ENCODE measurements around the gene CDC14A. TPM values are rescaled to one million over a fixed set of nuclear protein-coding genes. Genes with fewer than 3 reads are reported as not detected.

CDC14A gene
- total and polyA plus RNA-seq, 2 of the 8 experiments (the other 6 are each of a cell fraction or from before 2014, with no cell fraction given), result 3.2 to 8.9 TPM

DNA sequence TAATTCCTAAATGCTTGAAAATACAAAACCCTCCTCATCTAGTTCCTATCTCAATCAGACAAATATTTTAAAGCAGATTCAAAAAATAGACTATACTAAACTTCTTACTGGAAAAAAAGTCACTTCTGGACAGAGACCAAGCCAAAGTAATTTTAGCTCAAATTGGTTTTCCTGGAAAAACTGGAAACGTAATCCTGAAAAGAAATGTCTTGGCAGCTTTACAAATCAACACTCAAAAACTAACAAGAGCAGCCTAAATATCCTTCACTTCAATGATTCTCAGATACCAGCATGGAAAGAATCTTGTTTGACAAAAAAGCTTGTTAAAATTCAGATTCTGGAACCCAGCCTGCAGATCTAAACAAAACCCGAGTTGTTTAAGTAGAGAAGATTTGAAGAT, 176.6 kb downstream of the CDC14A start:
- no peaks in the 10 kb centered on the region for H3K36me3 ChIP-seq (ENCODE audit: control insufficient read depth in 2 of 4, insufficient read depth in 4 of 4, low read length in 3 of 4)
- no peak overlapping the region for H3K23ac ChIP-seq (ENCODE audit: insufficient read length)
- H3K4me1 ChIP-seq (replicated peaks in 1 of 4; ENCODE audit: control insufficient read depth in 3 of 4, insufficient read depth in 4 of 4, low read length in 3 of 4), result no peaks in the 10 kb centered on the region
- H2AFZ ChIP-seq (ENCODE audit: low read length), result no peak overlapping the region
- no peak overlapping the region for H3K18ac ChIP-seq (ENCODE audit: extremely low read depth, low read length)
- no peaks in the 10 kb centered on the region for H3K27me3 ChIP-seq (replicated peaks in 1 of 4; ENCODE audit: control insufficient read depth in 3 of 4, extremely low read depth in 1 of 4, insufficient read depth in 3 of 4, low read length in 3 of 4)
- ChIA-PET POLR2A (ENCODE audit: partially characterized antibody) (interaction anchor here (0.7 to 0.9 kb wide), 2 partner anchors 11 to 240 kb away, joined by 3 read pairs; no protein-coding TSS in a partner anchor), CTCF (ENCODE audit: partially characterized antibody) (interaction anchor here (0.8 to 3.2 kb wide), 5 partner anchors 14 to 301 kb away, joined by 3 to 12 read pairs (median 3); no protein-coding TSS in a partner anchor)
- H2BK20ac ChIP-seq (ENCODE audit: low read length), result no peak overlapping the region
- no peaks in the 10 kb centered on the region for H3K79me1 ChIP-seq (ENCODE audit: low read depth, low read length)
- no peak overlapping the region for H4K8ac ChIP-seq (ENCODE audit: extremely low read depth, insufficient read depth, low read length)
- no peaks in the 10 kb centered on the region for H3K9me3 ChIP-seq (ENCODE audit: insufficient read depth in 2 of 2, low read depth in 1 of 2, low read length in 1 of 2)
- no peak overlapping the region for H2AK5ac ChIP-seq (ENCODE audit: low read depth, low read length)
- H3K9ac ChIP-seq (replicated peaks in 1 of 4; ENCODE audit: extremely low read depth in 1 of 4, low read depth in 3 of 4, low read length in 3 of 4), result no peak overlapping the region
- H3K4me2 ChIP-seq (ENCODE audit: insufficient read depth in 1 of 2, low read depth in 2 of 2, low read length in 2 of 2), result no peak overlapping the region
- H4K20me1 ChIP-seq (replicated peaks in 1 of 2; ENCODE audit: control insufficient read depth in 1 of 2, insufficient read depth in 2 of 2, low read length in 2 of 2), result no peaks in the 10 kb centered on the region
- no peak overlapping the region for H2BK120ac ChIP-seq (replicated peaks; ENCODE audit: low read depth, low read length)
- DNase-seq (ENCODE audit: low read depth in 1 of 2, low spot score in 2 of 2), result no peak
- no peak overlapping the region for H2BK5ac ChIP-seq (ENCODE audit: low read depth, low read length)
- no peak overlapping the region for H3K4ac ChIP-seq (replicated peaks; ENCODE audit: insufficient read length, low read depth, low read length)
- WGBS, 2 experiments (ENCODE audit: extremely low coverage in 1 of 2, insufficient coverage in 1 of 2, insufficient read length in 1 of 2, insufficient replicate concordance in 2 of 2, low coverage in 1 of 2, low lambda C conversion rate in 2 of 2, missing lambda C conversion rate in 1 of 2), result 78% methylated on average over 2 of the region's 2 CpGs; no CpG with 5 or more reads in 1 of the 2 experiments
- no peaks in the 10 kb centered on the region for H3K23me2 ChIP-seq (ENCODE audit: low read depth, low read length)
- no peak overlapping the region for H3K27ac ChIP-seq (ENCODE audit: low read depth, low read length)
- no peak overlapping the region for H2BK12ac ChIP-seq (ENCODE audit: low read depth, low read length)
- H3K4me3 ChIP-seq (ENCODE audit: extremely low read depth in 1 of 4, insufficient read depth in 2 of 4, low read depth in 3 of 4, low read length in 4 of 4), result no peak overlapping the region
- no peak for FAIRE-seq
- H3K14ac ChIP-seq (ENCODE audit: insufficient read length), result no peak overlapping the region
- no peak overlapping the region for H2BK15ac ChIP-seq (ENCODE audit: low read length)
- H3K79me2 ChIP-seq (ENCODE audit: control insufficient read depth in 1 of 2, insufficient read depth in 2 of 2, low read length in 2 of 2), result no peaks in the 10 kb centered on the region
- no peak overlapping the region for H4K91ac ChIP-seq (replicated peaks; ENCODE audit: insufficient read length, low read length)
- H3K56ac ChIP-seq (replicated peaks; ENCODE audit: insufficient read length, low read depth, low read length), result no peak overlapping the region
- no peak overlapping the region for H4K5ac ChIP-seq (ENCODE audit: insufficient read length, low read depth, low read length)
- no peak for TF ChIP-seq GABPA (IDR thresholded peaks at IDR 0.05; ENCODE audit: borderline replicate concordance, insufficient read depth, low read length)
- TF ChIP-seq JUND (IDR thresholded peaks at IDR 0.05; ENCODE audit: low read length), result no peak
- TF ChIP-seq NANOG (IDR thresholded peaks at IDR 0.05; ENCODE audit: insufficient read depth, low read depth, low read length, poor library complexity, severe bottlenecking), result no peak
- no peak for TF ChIP-seq ASH2L (IDR thresholded peaks at IDR 0.05; ENCODE audit: low read length)
- TF ChIP-seq SAP30 (IDR thresholded peaks at IDR 0.05; ENCODE audit: insufficient read depth, insufficient replicate concordance, low read length), result no peak
- no peak for TF ChIP-seq MAFK (IDR thresholded peaks at IDR 0.05; ENCODE audit: low read depth, low read length)
- no peak for TF ChIP-seq CBX5 (IDR thresholded peaks at IDR 0.05; ENCODE audit: low read depth, low read length)
- no peak for TF ChIP-seq CREB1 (IDR thresholded peaks at IDR 0.05)
- TF ChIP-seq EZH2 (IDR thresholded peaks at IDR 0.05; ENCODE audit: low read depth, low read length, severe bottlenecking), result no peak
- TF ChIP-seq BCL11A (IDR thresholded peaks at IDR 0.05; ENCODE audit: low read depth in 2 of 2, low read length in 2 of 2), result no peak
- TF ChIP-seq BACH1 (IDR thresholded peaks at IDR 0.05; ENCODE audit: low read length), result no peak
- no peak for TF ChIP-seq HDAC2 (IDR thresholded peaks at IDR 0.05; ENCODE audit: borderline replicate concordance in 1 of 2, low read depth in 2 of 2, low read length in 2 of 2)
- TF ChIP-seq PHF8 (conservative IDR thresholded peaks at IDR 0.05; ENCODE audit: low read depth, low read length), result no peak
- no peak for TF ChIP-seq TAF1 (IDR thresholded peaks at IDR 0.05; ENCODE audit: low read depth, low read length)

All from H1 (cell line).